HEK293 (cell line): ENCODE data around the gene GPATCH4.

Experiments
- ELK4 ChIP-seq: IDR thresholded peaks from 2 replicates; pipeline ENCODE4 v1.6.1; 2011; ENCODE audit warnings: mild to moderate bottlenecking, low read depth, low read length, borderline replicate concordance
- FEZF1 ChIP-seq: fragments of 450-650 bp; formaldehyde crosslinking; IDR thresholded peaks from 2 replicates; pipeline ENCODE4 v1.5.1; 2016; ENCODE audit warnings: missing biosample characterization, missing genetic modification characterization
- GLIS1 ChIP-seq: fragments of 450-650 bp; formaldehyde crosslinking; IDR thresholded peaks from 2 replicates; pipeline ENCODE4 v1.5.1; 2016; ENCODE audit warnings: missing biosample characterization, missing genetic modification characterization
- HIC1 ChIP-seq: fragments of 450-650 bp; formaldehyde crosslinking; IDR thresholded peaks from 2 replicates; pipeline ENCODE4 v1.5.1; 2016; ENCODE audit warnings: missing biosample characterization, missing genetic modification characterization
- ZBTB17 ChIP-seq: fragments of 450-650 bp; formaldehyde crosslinking; IDR thresholded peaks from 2 replicates; pipeline ENCODE4 v1.5.1; 2016; ENCODE audit warnings: missing biosample characterization, missing genetic modification characterization
- ZNF16 ChIP-seq: fragments of 450-650 bp; formaldehyde crosslinking; IDR thresholded peaks from 2 replicates; pipeline ENCODE4 v1.5.1; 2016; ENCODE audit warnings: low read depth, missing biosample characterization, missing genetic modification characterization
- ZNF19 ChIP-seq: fragments of 450-650 bp; formaldehyde crosslinking; IDR thresholded peaks from 2 replicates; pipeline ENCODE4; 2016; ENCODE audit warnings: missing biosample characterization, missing genetic modification characterization, low read depth
- ZNF214 ChIP-seq: fragments of 450-650 bp; formaldehyde crosslinking; IDR thresholded peaks from 2 replicates; pipeline ENCODE4 v1.5.1; 2017; ENCODE audit warnings: missing biosample characterization, mild to moderate bottlenecking, missing genetic modification characterization, borderline replicate concordance
- ZNF266 ChIP-seq: fragments of 450-650 bp; formaldehyde crosslinking; IDR thresholded peaks from 2 replicates; pipeline ENCODE4 v1.5.1; 2016; ENCODE audit warnings: missing biosample characterization, missing genetic modification characterization, low read depth
- ZNF302 ChIP-seq: fragments of 450-650 bp; formaldehyde crosslinking; IDR thresholded peaks from 2 replicates; pipeline ENCODE4 v1.5.1; 2016; ENCODE audit warnings: missing biosample characterization, missing genetic modification characterization, low read depth
- ZNF354C ChIP-seq: fragments of 450-650 bp; formaldehyde crosslinking; IDR thresholded peaks from 2 replicates; pipeline ENCODE4 v1.5.1; 2016; ENCODE audit warnings: missing biosample characterization, missing genetic modification characterization, low read depth, borderline replicate concordance
- ZNF433 ChIP-seq: fragments of 450-650 bp; formaldehyde crosslinking; IDR thresholded peaks from 2 replicates; pipeline ENCODE4 v1.5.1; 2016; ENCODE audit warnings: missing biosample characterization, missing genetic modification characterization, low read depth
- ZNF501 ChIP-seq: fragments of 450-650 bp; formaldehyde crosslinking; IDR thresholded peaks from 2 replicates; pipeline ENCODE4 v1.5.1; 2016; ENCODE audit warnings: missing biosample characterization, missing genetic modification characterization
- ZNF518A ChIP-seq: fragments of 450-650 bp; formaldehyde crosslinking; conservative IDR thresholded peaks from 2 replicates; pipeline ENCODE4 v1.5.1; 2016; ENCODE audit warnings: low read depth, missing biosample characterization, missing genetic modification characterization
- ZNF529 ChIP-seq: fragments of 450-650 bp; formaldehyde crosslinking; IDR thresholded peaks from 2 replicates; pipeline ENCODE4 v1.5.1; 2017; ENCODE audit warnings: missing genetic modification characterization, missing biosample characterization; ENCODE audit not compliant: insufficient replicate concordance
- ZNF560 ChIP-seq: fragments of 450-650 bp; formaldehyde crosslinking; IDR thresholded peaks from 2 replicates; pipeline ENCODE4 v1.5.1; 2017; ENCODE audit warnings: missing biosample characterization, missing genetic modification characterization, borderline replicate concordance
- ZNF585B ChIP-seq: fragments of 450-650 bp; formaldehyde crosslinking; IDR thresholded peaks from 2 replicates; pipeline ENCODE4 v1.5.1; 2016; ENCODE audit warnings: missing biosample characterization, missing genetic modification characterization
- ZNF768 ChIP-seq: fragments of 450-650 bp; formaldehyde crosslinking; IDR thresholded peaks from 2 replicates; pipeline ENCODE4 v1.5.1; 2018; ENCODE audit warnings: missing biosample characterization, mild to moderate bottlenecking, missing genetic modification characterization
- ZNF785 ChIP-seq: fragments of 450-650 bp; formaldehyde crosslinking; IDR thresholded peaks from 2 replicates; pipeline ENCODE4 v1.5.1; 2016; ENCODE audit warnings: missing biosample characterization, missing genetic modification characterization
- ZNF791 ChIP-seq: fragments of 450-650 bp; formaldehyde crosslinking; IDR thresholded peaks from 2 replicates; pipeline ENCODE4 v1.5.1; 2016; ENCODE audit warnings: missing biosample characterization, missing genetic modification characterization
- TF ChIP-seq, protein P1 (sequence below): fragments of 450-650 bp; formaldehyde crosslinking; IDR thresholded peaks from 2 replicates; pipeline ENCODE4 v1.5.1; 2017; ENCODE audit warnings: missing biosample characterization, missing genetic modification characterization
- TF ChIP-seq, protein P2 (sequence below): fragments of 450-650 bp; formaldehyde crosslinking; IDR thresholded peaks from 2 replicates; pipeline ENCODE4 v1.5.1; 2016; ENCODE audit warnings: missing biosample characterization, missing genetic modification characterization
- TF ChIP-seq, protein P3 (sequence below): fragments of 450-650 bp; formaldehyde crosslinking; IDR thresholded peaks from 2 replicates; pipeline ENCODE4 v1.5.1; 2017; ENCODE audit warnings: missing biosample characterization, missing genetic modification characterization
- TF ChIP-seq, protein P4 (sequence below): fragments of 450-650 bp; formaldehyde crosslinking; IDR thresholded peaks from 2 replicates; pipeline ENCODE4 v1.5.1; 2017; ENCODE audit warnings: missing biosample characterization, missing genetic modification characterization

Gene GPATCH4

GRCh38 chr1:156642265-156643048, 41.2 kb upstream of the GPATCH4 start (continued):
- TF ChIP-seq ZBTB17, result peak; percentile 8; the same call in 1 of the 2 replicates
- no peak for TF ChIP-seq ZNF560
- TF ChIP-seq ZNF768 (tag by site-specific recombination), result peak; percentile 61
- no peak for TF ChIP-seq ZNF354C (tag by site-specific recombination)
- TF ChIP-seq, protein P1, sequence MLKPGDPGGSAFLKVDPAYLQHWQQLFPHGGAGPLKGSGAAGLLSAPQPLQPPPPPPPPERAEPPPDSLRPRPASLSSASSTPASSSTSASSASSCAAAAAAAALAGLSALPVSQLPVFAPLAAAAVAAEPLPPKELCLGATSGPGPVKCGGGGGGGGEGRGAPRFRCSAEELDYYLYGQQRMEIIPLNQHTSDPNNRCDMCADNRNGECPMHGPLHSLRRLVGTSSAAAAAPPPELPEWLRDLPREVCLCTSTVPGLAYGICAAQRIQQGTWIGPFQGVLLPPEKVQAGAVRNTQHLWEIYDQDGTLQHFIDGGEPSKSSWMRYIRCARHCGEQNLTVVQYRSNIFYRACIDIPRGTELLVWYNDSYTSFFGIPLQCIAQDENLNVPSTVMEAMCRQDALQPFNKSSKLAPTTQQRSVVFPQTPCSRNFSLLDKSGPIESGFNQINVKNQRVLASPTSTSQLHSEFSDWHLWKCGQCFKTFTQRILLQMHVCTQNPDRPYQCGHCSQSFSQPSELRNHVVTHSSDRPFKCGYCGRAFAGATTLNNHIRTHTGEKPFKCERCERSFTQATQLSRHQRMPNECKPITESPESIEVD (tag by site-specific recombination), result no peak
- no peak for TF ChIP-seq ZNF518A (tag by site-specific recombination)
- TF ChIP-seq ZNF16, result no peak
- TF ChIP-seq ZNF785 (tag by site-specific recombination), result no peak
- TF ChIP-seq, protein P2, sequence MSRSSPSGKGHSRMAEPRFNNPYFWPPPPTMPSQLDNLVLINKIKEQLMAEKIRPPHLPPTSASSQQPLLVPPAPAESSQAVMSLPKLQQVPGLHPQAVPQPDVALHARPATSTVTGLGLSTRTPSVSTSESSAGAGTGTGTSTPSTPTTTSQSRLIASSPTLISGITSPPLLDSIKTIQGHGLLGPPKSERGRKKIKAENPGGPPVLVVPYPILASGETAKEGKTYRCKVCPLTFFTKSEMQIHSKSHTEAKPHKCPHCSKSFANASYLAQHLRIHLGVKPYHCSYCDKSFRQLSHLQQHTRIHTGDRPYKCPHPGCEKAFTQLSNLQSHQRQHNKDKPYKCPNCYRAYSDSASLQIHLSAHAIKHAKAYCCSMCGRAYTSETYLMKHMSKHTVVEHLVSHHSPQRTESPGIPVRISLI, result no peak
- no peak for TF ChIP-seq FEZF1 (tag by site-specific recombination)
- no peak for TF ChIP-seq ZNF791 (tag by site-specific recombination)
- no peak for TF ChIP-seq ZNF585B (tag by site-specific recombination)
- peak; percentile 66; the same call in 1 of the 2 replicates for TF ChIP-seq GLIS1
- TF ChIP-seq ZNF214, result no peak
- TF ChIP-seq, protein P3, sequence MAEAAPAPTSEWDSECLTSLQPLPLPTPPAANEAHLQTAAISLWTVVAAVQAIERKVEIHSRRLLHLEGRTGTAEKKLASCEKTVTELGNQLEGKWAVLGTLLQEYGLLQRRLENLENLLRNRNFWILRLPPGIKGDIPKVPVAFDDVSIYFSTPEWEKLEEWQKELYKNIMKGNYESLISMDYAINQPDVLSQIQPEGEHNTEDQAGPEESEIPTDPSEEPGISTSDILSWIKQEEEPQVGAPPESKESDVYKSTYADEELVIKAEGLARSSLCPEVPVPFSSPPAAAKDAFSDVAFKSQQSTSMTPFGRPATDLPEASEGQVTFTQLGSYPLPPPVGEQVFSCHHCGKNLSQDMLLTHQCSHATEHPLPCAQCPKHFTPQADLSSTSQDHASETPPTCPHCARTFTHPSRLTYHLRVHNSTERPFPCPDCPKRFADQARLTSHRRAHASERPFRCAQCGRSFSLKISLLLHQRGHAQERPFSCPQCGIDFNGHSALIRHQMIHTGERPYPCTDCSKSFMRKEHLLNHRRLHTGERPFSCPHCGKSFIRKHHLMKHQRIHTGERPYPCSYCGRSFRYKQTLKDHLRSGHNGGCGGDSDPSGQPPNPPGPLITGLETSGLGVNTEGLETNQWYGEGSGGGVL (tag by site-specific recombination), result no peak
- no peak for TF ChIP-seq ZNF302 (tag by site-specific recombination)
- no peak for TF ChIP-seq ZNF433
- no peak for TF ChIP-seq ZNF19 (tag by site-specific recombination)
- no peak for TF ChIP-seq HIC1 (tag by site-specific recombination)
- TF ChIP-seq ZNF266, result no peak
- no peak for TF ChIP-seq ZNF529 (tag by site-specific recombination)
- TF ChIP-seq, protein P4, sequence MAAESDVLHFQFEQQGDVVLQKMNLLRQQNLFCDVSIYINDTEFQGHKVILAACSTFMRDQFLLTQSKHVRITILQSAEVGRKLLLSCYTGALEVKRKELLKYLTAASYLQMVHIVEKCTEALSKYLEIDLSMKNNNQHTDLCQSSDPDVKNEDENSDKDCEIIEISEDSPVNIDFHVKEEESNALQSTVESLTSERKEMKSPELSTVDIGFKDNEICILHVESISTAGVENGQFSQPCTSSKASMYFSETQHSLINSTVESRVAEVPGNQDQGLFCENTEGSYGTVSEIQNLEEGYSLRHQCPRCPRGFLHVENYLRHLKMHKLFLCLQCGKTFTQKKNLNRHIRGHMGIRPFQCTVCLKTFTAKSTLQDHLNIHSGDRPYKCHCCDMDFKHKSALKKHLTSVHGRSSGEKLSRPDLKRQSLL (tag by site-specific recombination), result no peak
- TF ChIP-seq ZNF501 (tag by site-specific recombination), result no peak
- no peak for TF ChIP-seq ELK4
